ENCODE measurements around the gene PPT1.
"Not testable (repeated sequence)": the region's sequence is repeated elsewhere in the genome, so short reads cannot be mapped to it uniquely, and the experiment has no call there.

PPT1 gene

GRCh38 chr1:40039245-40039756, 57.8 kb downstream of the PPT1 start:
- no peaks in the 10 kb centered on the region for H3K9me3 ChIP-seq (replicated peaks; ENCODE audit: insufficient read depth, low read length)
- H4K20me1 ChIP-seq (ENCODE audit: insufficient read depth, low read length), result no peaks in the 10 kb centered on the region
- no peaks in the 10 kb centered on the region for H3K27me3 ChIP-seq (replicated peaks; ENCODE audit: insufficient read depth, low read length)
- H3F3A ChIP-seq (ENCODE audit: insufficient read depth, low read length), result peaks cover 17% of the 10 kb centered on the region
- no peaks in the 10 kb centered on the region; the same call in 1 of the 2 replicates for H3K36me3 ChIP-seq (replicated peaks; ENCODE audit: insufficient read depth, low read length)
- DNase-seq, result peak; percentile 62
- peak overlapping the region; percentile 82 for H3K4me2 ChIP-seq (ENCODE audit: low read depth, low read length)
- H3K79me2 ChIP-seq (ENCODE audit: low read length), result peaks cover 38% of the 10 kb centered on the region
- peak overlapping the region; percentile 85 for H3K4me3 ChIP-seq (ENCODE audit: low read length)
- peak overlapping the region; percentile 86 for H3K9ac ChIP-seq (ENCODE audit: low read length)
- peaks cover 32% of the 10 kb centered on the region for H3K4me1 ChIP-seq (ENCODE audit: low read length)
- no peaks in the 10 kb centered on the region for H3K9me2 ChIP-seq (replicated peaks; ENCODE audit: insufficient read depth, low read length)
- peak overlapping the region; percentile 77 for H2AFZ ChIP-seq (ENCODE audit: low read length)
- peak overlapping the region; percentile 91 for H3K27ac ChIP-seq (ENCODE audit: low read length)
- TF ChIP-seq EZH2 (optimal IDR thresholded peaks at IDR 0.05; ENCODE audit: low read depth, low read length) (no peak), CTCF (IDR thresholded peaks at IDR 0.05; ENCODE audit: low read length) (peak; percentile 33)

- Histone ChIP-seq H3K9me2 (replicated peaks; ENCODE audit: insufficient read depth, low read length) (no peaks in the 10 kb centered on the region), H3K4me2 (ENCODE audit: low read depth, low read length) (peak overlapping the region; percentile 82), H3K4me1 (ENCODE audit: low read length) (peaks cover 32% of the 10 kb centered on the region), H3K79me2 (ENCODE audit: low read length) (peaks cover 32% of the 10 kb centered on the region), H3K27me3 (replicated peaks; ENCODE audit: insufficient read depth, low read length) (no peaks in the 10 kb centered on the region), H3K4me3 (ENCODE audit: low read length) (no peak overlapping the region), H3K9ac (ENCODE audit: low read length) (peak overlapping the region; percentile 86; the same call in 1 of the 2 replicates), H3K9me3 (replicated peaks; ENCODE audit: insufficient read depth, low read length) (no peaks in the 10 kb centered on the region), H3K36me3 (replicated peaks; ENCODE audit: insufficient read depth, low read length) (no peaks in the 10 kb centered on the region; the same call in 1 of the 2 replicates), H3K27ac (ENCODE audit: low read length) (peak overlapping the region; percentile 91; the same call in 1 of the 2 replicates), H4K20me1 (ENCODE audit: insufficient read depth, low read length) (no peaks in the 10 kb centered on the region), H3F3A (ENCODE audit: insufficient read depth, low read length) (peaks cover 17% of the 10 kb centered on the region), H2AFZ (ENCODE audit: low read length) (peak overlapping the region; percentile 77; the same call in 1 of the 2 replicates)
- no peak for TF ChIP-seq EZH2phosphoT487 (IDR thresholded peaks at IDR 0.05; ENCODE audit: low read length)
- TF ChIP-seq EZH2 (optimal IDR thresholded peaks at IDR 0.05; ENCODE audit: low read depth, low read length), result no peak
- no peak for TF ChIP-seq CTCF (IDR thresholded peaks at IDR 0.05; ENCODE audit: low read length)
- DNase-seq, result no peak
These were observed 58.4 kb downstream of the PPT1 start for GRCh38 chr1:40038697-40039096.

GRCh38 chr1:40037254-40037653, 59.8 kb downstream of the PPT1 start:
- H3K36me3 ChIP-seq (replicated peaks; ENCODE audit: insufficient read depth, low read length); H3K27me3 ChIP-seq (replicated peaks; ENCODE audit: insufficient read depth, low read length); H3K9me3 ChIP-seq (replicated peaks; ENCODE audit: insufficient read depth, low read length); H4K20me1 ChIP-seq (ENCODE audit: insufficient read depth, low read length); H3K9me2 ChIP-seq (replicated peaks; ENCODE audit: insufficient read depth, low read length); DNase-seq; H3K4me2 ChIP-seq (ENCODE audit: low read depth, low read length); H3K4me3 ChIP-seq (ENCODE audit: low read length); H3K27ac ChIP-seq (ENCODE audit: low read length); H2AFZ ChIP-seq (ENCODE audit: low read length); H3K9ac ChIP-seq (ENCODE audit: low read length): not testable (repeated sequence)
- Histone ChIP-seq H3F3A (ENCODE audit: insufficient read depth, low read length) (peaks cover 17% of the 10 kb centered on the region), H3K4me1 (ENCODE audit: low read length) (peaks cover 25% of the 10 kb centered on the region), H3K79me2 (ENCODE audit: low read length) (peaks cover 17% of the 10 kb centered on the region)

GRCh38 chr1:40036574-40036973, 60.5 kb downstream of the PPT1 start:
- H3K79me2 ChIP-seq (ENCODE audit: low read length), result peaks cover 11% of the 10 kb centered on the region
- no peaks in the 10 kb centered on the region for H3K9me3 ChIP-seq (replicated peaks; ENCODE audit: insufficient read depth, low read length)
- no peak overlapping the region for H3K4me3 ChIP-seq (ENCODE audit: low read length)
- H3F3A ChIP-seq (ENCODE audit: insufficient read depth, low read length), result peaks cover 17% of the 10 kb centered on the region
- H3K27ac ChIP-seq (ENCODE audit: low read length), result no peak overlapping the region
- H3K4me1 ChIP-seq (ENCODE audit: low read length), result peaks cover 22% of the 10 kb centered on the region
- no peaks in the 10 kb centered on the region for H3K36me3 ChIP-seq (replicated peaks; ENCODE audit: insufficient read depth, low read length)
- H3K9me2 ChIP-seq (replicated peaks; ENCODE audit: insufficient read depth, low read length), result no peaks in the 10 kb centered on the region
- no peaks in the 10 kb centered on the region for H4K20me1 ChIP-seq (ENCODE audit: insufficient read depth, low read length)
- no peak overlapping the region for H3K9ac ChIP-seq (ENCODE audit: low read length)
- TF ChIP-seq EZH2phosphoT487 (IDR thresholded peaks at IDR 0.05; ENCODE audit: low read length) (no peak), EZH2 (optimal IDR thresholded peaks at IDR 0.05; ENCODE audit: low read depth, low read length) (no peak), CTCF (IDR thresholded peaks at IDR 0.05; ENCODE audit: low read length) (no peak)
- no peak overlapping the region for H2AFZ ChIP-seq (ENCODE audit: low read length)
- no peak for DNase-seq
- H3K4me2 ChIP-seq (ENCODE audit: low read depth, low read length), result no peak overlapping the region
- no peaks in the 10 kb centered on the region for H3K27me3 ChIP-seq (replicated peaks; ENCODE audit: insufficient read depth, low read length)
